ENCODE results near the gene KLHL22.
A peak's percentile ranks its signal among the peaks of the same experiment; 100 is the strongest.
"Not testable (repeated sequence)": the region's sequence is repeated elsewhere in the genome, so short reads cannot be mapped to it uniquely, and the experiment has no call there.

KLHL22 gene

DNA sequence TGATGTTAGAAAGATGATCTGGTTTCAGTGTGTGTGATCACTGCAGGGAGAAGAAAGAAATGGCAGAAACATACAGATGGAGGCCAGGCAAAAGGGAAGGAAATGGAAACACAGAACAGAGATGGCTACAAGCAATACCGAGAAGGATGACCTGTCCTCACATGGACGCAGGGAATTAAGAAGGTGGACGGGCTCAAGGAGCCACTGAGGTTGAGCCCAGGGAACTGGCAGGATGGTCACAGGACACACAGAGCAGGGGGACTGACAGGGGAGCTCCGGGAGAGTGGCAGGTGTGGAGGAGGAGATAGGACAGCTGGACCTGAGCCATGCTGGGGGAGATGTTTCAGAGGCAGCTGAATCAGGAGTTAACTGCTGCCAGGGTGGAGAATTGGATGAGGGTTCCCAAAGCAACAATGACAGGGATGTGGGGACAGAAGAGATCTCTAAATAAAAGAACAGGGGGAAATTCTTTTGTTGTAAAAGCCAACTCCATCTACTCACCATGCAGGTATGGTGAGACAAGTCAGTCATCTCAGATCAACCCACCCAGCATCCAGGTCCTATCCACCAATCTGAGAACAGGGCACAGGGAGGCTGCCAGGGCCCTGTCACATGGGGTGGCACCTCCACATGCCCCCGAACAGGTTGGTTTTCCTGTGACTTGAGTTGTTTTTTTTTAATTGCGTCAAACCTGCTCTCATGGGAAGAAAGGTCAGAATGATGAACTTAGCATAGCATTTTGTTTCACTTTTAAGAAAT, 26.3 kb downstream of the KLHL22 start:
- DNase-seq (ENCODE audit: low read depth, low spot score), result no peak

- no peak for DNase-seq (ENCODE audit: low read depth, low spot score)
Observed at GRCh38 chr22:20466659-20467379, 28.8 kb downstream of the KLHL22 start.

- no peak for DNase-seq (ENCODE audit: low read depth, low spot score)
Observed at GRCh38 chr22:20465759-20466077, 29.9 kb downstream of the KLHL22 start.

DNA sequence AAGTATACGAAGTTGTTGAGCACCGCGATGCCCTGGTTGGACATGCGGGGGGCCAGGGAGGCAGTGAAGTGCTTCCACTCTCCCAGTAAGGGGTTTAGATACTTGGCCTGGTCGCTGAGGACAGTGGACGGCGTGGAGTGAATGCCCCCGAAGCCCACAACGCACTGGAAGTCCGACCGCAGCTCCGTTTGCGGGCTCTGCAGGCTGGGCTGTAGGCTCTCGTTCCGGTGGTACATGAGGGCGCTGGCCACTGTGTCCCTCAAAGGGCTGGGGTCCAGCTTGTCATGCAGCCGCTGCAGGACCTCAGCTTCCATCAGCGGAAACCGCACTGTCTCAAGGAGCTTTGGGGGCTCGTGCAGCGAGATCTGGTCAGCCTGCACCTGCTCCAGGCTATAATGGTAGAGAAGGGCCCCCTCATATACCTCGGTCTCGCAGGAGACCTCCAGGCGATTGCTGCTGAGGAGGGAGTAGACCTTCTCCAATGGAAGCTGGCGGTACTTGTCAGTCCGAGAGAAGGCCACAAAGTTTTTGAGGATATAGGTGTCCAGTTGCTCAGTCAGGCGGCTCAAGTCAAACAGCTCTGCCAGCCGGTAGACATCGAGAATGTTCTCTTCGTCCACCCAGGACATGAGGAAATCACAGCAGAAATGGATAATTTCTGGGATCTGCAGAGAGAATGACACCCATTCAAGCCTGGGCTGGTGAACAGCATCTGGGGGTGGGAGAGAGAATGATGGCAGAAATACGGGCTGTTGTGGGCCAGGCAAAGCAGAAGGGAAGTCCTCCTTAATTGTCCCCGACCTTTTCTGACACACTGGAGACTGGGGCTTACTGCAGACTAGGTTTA, 30.5 kb downstream of the KLHL22 start:
- no peak for DNase-seq (ENCODE audit: low read depth, low spot score)

DNA sequence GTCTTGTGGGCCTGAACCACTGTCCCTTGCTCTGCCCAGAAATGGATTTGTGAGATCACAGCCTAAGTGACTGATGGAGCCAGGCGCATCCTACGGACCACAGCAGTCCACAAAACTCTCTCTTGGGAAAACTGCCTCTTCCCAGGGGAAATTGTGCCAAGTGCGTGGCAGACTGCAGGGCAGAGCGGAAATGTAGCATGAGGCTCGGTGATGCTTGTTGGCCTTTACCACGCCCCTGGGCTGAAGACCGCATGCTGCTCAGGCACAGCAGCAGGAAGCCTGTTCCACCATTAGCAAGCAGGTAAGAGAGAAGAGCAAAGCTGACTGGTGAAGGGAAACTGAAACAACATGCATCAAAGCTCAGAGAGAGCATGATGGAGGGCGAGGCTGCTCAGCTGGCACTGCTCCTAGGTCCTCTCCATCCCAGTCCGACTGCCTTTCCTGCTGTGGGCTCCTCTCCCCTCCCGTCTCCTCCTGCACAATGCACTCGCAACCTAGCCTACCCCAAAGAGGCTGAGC, 31.4 kb downstream of the KLHL22 start:
- DNase-seq (ENCODE audit: low read depth, low spot score), result no peak

DNA sequence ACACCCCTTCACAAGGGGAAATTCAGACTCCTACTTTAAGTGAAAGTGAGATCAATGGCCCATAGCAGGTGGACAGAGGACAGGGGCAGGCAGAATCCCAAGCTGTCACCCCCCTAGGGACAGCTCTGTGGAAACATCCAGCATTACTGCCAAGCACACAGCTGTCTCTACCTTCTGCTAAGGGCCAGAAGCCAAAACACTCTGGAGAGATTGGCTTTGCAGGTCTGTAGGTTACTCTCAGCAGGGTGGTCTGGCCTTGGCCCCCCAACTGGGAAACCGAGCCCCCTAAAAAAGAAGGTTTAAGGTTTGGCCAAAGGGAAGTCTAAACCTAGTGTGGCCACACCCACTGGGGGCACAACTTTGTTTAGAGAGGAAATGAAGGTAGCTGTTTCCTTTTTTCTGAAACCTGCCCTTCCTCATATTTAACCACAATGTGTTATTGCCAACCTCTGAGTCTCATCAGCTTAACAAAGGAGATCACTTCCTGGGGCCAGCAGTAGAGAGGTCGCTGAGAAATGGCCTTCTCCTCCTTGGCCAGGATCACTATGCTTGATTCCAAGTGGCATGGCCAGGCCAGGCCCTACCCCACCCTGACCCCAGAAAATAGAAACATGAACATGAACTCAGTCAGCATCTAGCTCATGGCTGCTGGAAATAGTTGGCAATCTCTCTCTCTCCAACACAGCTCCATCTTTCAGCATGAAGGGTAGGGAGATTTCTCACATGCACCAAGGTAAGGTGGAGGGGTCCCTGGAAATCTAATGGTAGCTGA, 32.1 kb downstream of the KLHL22 start:
- no peak for DNase-seq (ENCODE audit: low read depth, low spot score)

DNA sequence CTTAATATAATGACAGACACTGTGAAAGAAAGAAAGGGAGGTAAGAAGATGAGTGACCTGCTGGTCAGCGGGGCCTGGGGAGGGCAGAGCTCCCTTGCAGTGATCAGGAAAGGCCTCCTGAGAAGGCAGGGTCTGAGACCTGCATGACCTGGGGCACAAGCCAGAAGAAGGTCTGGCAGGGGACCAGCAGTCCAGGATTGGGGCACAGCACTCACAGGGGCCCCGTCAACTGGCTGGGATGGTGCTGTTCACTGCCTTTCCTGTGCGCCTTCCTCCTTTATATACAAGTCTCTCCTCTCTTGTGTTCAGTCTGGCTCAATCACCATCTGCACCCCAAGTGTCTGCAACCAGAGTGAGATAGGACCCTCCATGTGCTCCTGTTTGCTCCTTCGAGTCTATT, 35.7 kb downstream of the KLHL22 start:
- no peak for DNase-seq (ENCODE audit: low read depth, low spot score)

GRCh38 chr22:20459152-20459542, 36.4 kb downstream of the KLHL22 start:
- DNase-seq (ENCODE audit: low read depth, low spot score), result no peak

- DNase-seq (ENCODE audit: low read depth, low spot score), result no peak
Observed at GRCh38 chr22:20458530-20459151, 37.0 kb downstream of the KLHL22 start.

DNA sequence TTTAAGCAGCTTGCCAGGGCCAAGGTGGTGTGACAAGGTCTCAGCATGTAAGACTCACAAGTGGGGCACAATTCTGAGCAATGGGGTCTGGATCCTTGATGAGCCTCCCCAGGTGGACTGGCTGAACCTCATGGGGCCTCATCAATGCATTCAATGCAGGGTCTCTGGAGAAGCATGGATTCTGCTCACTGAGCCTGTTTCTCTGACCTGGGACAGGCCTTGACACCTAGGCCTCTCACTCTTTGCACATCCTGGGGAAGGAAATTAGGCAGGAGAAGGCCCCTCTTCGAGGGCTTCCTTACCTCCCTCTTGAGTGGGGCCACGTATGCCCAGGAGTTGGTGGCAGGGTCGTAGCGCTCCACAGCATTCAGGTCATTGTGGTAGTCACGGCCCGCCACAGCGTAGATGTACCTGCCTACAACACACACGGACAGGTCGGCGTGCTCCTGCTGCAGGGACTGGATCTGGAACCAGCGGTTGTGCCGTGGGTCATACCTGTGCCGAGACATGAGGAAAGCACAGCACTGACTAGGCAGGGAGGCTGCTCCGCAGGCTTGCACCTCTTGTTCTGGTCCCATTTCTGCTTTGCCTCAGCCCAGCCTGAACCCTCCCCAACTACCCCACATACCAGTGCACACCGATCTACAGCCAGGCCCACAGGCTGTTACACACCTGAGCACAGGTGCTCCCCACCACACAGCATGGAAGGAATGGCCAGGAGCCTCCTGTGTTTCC, 37.9 kb downstream of the KLHL22 start:
- no peak for DNase-seq (ENCODE audit: low read depth, low spot score)

- DNase-seq (ENCODE audit: low read depth, low spot score), result no peak
Observed at GRCh38 chr22:20456722-20457076, 38.9 kb downstream of the KLHL22 start.

GRCh38 chr22:20456064-20456721, 39.4 kb downstream of the KLHL22 start:
- DNase-seq (ENCODE audit: low read depth, low spot score), result peak; percentile 69

GRCh38 chr22:20455709-20456063, 39.9 kb downstream of the KLHL22 start:
- DNase-seq (ENCODE audit: low read depth, low spot score), result no peak

GRCh38 chr22:20453222-20453621, 42.4 kb downstream of the KLHL22 start:
- no peak for DNase-seq (ENCODE audit: low read depth, low spot score)

DNA sequence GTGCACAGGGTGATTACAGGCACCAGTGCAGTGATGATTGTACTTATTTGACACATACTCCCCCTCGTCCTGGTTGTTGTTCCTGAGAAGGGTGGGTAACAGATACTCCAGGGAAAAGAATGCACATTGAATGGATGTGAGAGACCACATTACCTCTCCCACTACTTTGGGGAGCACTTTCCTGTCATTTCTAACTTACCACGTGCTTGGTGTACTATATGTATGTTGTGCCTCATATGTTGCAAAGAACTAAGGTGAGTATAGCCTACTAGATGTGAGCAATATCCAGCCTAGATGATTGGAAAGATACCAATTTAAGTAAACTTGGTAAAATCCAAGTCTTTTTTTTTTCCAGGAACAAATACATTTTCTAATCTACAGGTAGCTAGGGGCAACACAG, 43.7 kb downstream of the KLHL22 start:
- DNase-seq (ENCODE audit: low read depth, low spot score), result no peak

GRCh38 chr22:20451129-20451778, 44.3 kb downstream of the KLHL22 start:
- not testable (repeated sequence) for DNase-seq (ENCODE audit: low read depth, low spot score)

DNA sequence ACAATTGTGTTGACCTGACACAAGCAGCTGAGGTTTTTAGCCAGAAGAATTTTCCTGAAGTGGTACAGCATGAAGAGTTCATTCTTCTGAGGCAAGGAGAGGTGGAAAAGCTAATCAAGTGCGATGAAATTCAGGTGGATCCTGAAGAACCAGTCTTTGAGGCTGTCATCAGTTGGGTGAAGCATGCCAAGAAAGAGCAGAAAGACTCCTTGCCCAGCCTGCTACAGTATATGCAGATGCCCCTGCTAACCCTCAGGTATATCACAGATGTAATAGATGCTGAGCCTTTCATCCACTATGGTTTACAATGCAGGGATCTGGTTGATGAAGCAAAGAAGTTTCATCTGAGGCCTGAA, 45.1 kb downstream of the KLHL22 start:
- no peak for DNase-seq (ENCODE audit: low read depth, low spot score)

- no peak for DNase-seq (ENCODE audit: low read depth, low spot score)
Observed at GRCh38 chr22:20449819-20450550, 45.6 kb downstream of the KLHL22 start.

DNA sequence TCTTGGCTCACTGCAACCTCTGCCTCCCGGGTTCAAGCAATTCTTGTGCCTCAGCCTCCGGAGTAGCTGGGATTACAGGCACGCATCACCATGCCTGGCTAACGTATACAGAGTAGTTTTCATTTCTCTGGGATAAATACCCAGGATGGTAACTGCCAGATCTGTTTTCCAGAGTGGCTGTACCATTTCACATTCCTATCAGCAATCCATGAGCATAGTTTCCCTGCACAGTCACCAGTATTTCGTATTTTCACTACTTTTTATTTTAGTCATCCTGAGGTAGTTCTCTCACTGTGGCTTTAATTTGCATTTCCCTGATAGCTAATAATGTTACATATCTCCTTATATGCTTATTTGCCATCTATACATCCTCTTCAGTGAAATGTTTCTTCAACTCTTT, 47.0 kb downstream of the KLHL22 start:
- no peak for DNase-seq (ENCODE audit: low read depth, low spot score)
